Erythroblast (primary cell): Measurements from ENCODE around the gene CIP2A.

ENCODE experiments used
- GATA1 ChIP-seq: IDR thresholded peaks from 2 replicates; pipeline ENCODE4 v1.6.1; 2011; ENCODE audit warnings: low read depth, mild to moderate bottlenecking, control low read depth, low read length, moderate library complexity
- POLR2A ChIP-seq: IDR thresholded peaks from 2 replicates; pipeline ENCODE4 v1.6.1; 2011; ENCODE audit warnings: mild to moderate bottlenecking, low read length

GRCh38 chr3:108548886-108549285 is 40.4 kb downstream of the CIP2A start:
- TF ChIP-seq POLR2A, result no peak
- no peak for TF ChIP-seq GATA1
